ENCODE measurements around the gene CMTR1.

- no peak for TF ChIP-seq ELF1 (IDR thresholded peaks at IDR 0.05)
- TF ChIP-seq SMC3 (IDR thresholded peaks at IDR 0.05; ENCODE audit: low read depth, low read length): no peak
- TF ChIP-seq RFX5 (IDR thresholded peaks at IDR 0.05; ENCODE audit: low read length): no peak
- no peak for TF ChIP-seq CTCF (IDR thresholded peaks at IDR 0.05)
- TF ChIP-seq REST (IDR thresholded peaks at IDR 0.05; ENCODE audit: low read depth, low read length): no peak
- TF ChIP-seq SIN3A (IDR thresholded peaks at IDR 0.05; ENCODE audit: borderline replicate concordance, low read depth, low read length): no peak
Measured at GRCh38 chr6:37490536-37491170, 57.6 kb downstream of the CMTR1 start.

All from SK-N-SH (cell line).